ENCODE results near the gene MACIR.

MACIR gene

DNA sequence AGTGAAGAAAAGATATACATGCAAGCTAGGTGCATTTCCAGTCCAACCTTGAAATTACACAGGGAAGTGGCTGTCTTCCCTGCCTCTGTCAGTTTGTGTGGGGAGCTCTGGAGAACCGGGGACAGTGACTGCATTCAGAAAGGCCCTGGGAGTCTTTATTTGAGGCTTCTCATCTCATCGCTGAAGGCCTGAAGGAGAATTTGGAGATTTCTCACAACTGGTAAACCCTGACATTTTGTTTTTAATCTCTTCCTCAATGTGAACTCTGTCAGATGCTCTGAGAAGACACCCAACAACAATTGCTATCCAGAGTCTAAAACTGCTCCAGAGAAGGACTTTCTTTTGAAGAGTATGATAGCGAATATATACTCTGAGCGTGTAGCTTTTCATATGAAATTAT, 33.0 kb downstream of the MACIR start:
- DNase-seq (ENCODE audit: low read depth) = no peak

GRCh38 chr5:103293099-103293498, 34.5 kb downstream of the MACIR start:
- no peak for DNase-seq (ENCODE audit: low read depth)

- no peak for DNase-seq (ENCODE audit: low read depth)
Observed at GRCh38 chr5:103293719-103294118, 35.2 kb downstream of the MACIR start.

DNA sequence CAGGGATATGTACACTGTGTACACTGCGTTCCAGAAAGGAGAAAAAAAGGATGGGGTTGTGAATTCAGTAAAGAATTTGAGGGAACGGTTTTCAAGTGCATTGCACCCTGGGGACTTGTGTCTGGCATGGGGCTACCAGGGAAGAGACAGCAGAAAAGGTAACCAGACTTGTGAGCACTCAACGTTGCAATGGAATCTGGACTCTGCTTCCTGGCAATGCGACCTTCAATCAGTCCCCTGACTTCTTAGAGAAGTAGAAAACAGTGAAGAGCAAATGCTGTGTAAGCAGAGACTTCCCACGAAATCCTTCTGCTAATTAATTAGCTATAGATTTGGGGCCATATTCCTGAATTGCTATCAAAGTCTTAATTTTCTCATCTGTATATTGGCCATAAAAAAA, 36.3 kb downstream of the MACIR start:
- DNase-seq (ENCODE audit: low read depth) = no peak

- DNase-seq (ENCODE audit: low read depth) = no peak
Observed at GRCh38 chr5:103295424-103295823, 36.9 kb downstream of the MACIR start.

- no peak for DNase-seq (ENCODE audit: low read depth)
Observed at GRCh38 chr5:103295871-103296270, 37.3 kb downstream of the MACIR start.

GRCh38 chr5:103298117-103298516, 39.6 kb downstream of the MACIR start:
- DNase-seq (ENCODE audit: low read depth) = no peak

DNA sequence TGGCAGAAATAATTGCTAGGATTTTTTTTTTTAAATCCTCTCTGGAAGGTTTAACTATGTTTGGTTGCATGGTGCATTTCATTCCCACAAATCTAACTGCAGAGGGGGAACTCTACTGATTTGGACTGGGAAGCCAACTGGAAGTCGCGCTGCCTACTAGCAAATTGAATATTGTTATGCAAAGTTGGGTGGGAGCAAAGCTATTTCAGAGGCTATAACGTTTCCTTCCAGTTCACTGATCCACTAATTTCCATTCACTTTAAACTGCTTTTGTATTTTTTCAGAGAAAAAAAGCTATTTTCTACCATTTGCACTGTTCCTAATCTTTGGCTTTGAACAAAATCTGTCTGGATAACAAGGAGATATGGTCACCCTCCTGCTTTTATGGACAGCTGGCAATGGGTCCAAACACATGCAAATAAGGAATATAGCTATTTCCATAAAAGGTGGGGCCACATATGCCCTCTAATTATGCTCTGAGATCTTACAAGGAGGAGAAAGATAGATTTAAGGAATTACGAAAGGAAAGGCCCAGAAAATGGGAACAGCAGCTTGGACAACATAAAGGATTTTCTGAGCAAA, 40.1 kb downstream of the MACIR start:
- no peak for DNase-seq (ENCODE audit: low read depth)

GRCh38 chr5:103305809-103306208, 47.2 kb downstream of the MACIR start:
- no peak for DNase-seq (ENCODE audit: low read depth)

- DNase-seq (ENCODE audit: low read depth) = no peak
Observed at GRCh38 chr5:103307470-103307869, 48.9 kb downstream of the MACIR start.

- DNase-seq (ENCODE audit: low read depth) = no peak
Observed at GRCh38 chr5:103308774-103309173, 50.2 kb downstream of the MACIR start.

- no peak for DNase-seq (ENCODE audit: low read depth)
Observed at GRCh38 chr5:103313056-103313455, 54.5 kb downstream of the MACIR start.

DNA sequence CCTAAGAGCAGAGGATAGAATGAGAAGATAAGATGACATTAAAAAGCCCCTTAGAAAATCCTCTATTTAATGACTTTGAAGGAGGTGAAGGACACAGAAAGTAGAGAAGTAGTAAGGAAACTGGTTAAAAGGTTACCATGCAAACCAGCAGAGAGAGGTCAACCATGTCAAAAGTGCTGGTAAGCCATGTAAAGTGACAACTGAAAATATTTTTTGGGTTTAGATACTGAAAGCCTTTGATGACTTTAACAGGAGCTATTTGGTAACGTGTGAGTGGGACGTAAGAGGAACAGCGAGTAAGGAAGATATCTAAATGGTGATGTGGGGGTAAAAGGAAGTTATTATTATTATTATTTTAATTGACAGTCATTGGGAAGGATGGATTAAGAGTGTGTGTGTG, 56.9 kb downstream of the MACIR start:
- no peak for DNase-seq (ENCODE audit: low read depth)

- DNase-seq (ENCODE audit: low read depth) = no peak
Observed at GRCh38 chr5:103327451-103327850, 68.9 kb downstream of the MACIR start.

DNA sequence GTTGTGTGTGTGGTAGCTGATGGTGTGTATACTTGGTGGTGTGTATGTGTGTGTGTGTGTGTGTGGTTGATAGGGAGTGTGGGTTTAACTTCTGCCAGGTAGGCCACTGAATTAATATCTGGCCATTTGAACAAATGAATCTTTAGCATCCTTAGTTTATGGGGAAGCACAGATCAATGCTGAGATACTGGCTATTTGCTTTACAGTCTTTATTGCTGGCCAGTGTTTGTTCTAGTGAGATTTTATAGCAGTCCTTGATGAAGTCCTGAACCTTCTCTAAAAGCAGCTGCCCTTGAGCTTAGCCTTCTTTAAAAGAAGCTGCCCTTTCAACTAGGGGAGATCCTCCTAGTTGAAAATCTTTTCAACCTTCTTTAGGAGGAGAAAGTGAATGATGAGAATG, 69.3 kb downstream of the MACIR start:
- no peak for DNase-seq (ENCODE audit: low read depth)

All from stimulated activated CD8-positive, alpha-beta memory T cell treated with anti-CD3 and anti-CD28 coated beads, Interleukin-15, amount 100 ng/mL, for 1 hour (primary cell).